IMR-90 (cell line): ENCODE results near the gene ILF2.

Experiments used
- CTCF ChIP-seq: conservative IDR thresholded peaks from 2 replicates; pipeline ENCODE4 v1.5.1; 2012; ENCODE audit warnings: mild to moderate bottlenecking, low read depth, low read length, improper control_type of control experiment
- MAZ ChIP-seq: IDR thresholded peaks from 2 replicates; pipeline ENCODE4 v1.6.1; 2012; ENCODE audit warnings: low read depth, mild to moderate bottlenecking, low read length, improper control_type of control experiment, moderate library complexity, borderline replicate concordance
- MXI1 ChIP-seq: IDR thresholded peaks from 2 replicates; pipeline ENCODE4 v1.6.1; 2012; ENCODE audit warnings: low read depth, mild to moderate bottlenecking, low read length, moderate library complexity, borderline replicate concordance
- NFE2L2 ChIP-seq: fragments of 150-350 bp; IDR thresholded peaks from 2 replicates; pipeline ENCODE4 v1.6.1; 2016; ENCODE audit warnings: low read depth, mild to moderate bottlenecking, low read length
- POLR2A ChIP-seq: IDR thresholded peaks from 2 replicates; pipeline ENCODE4 v1.6.1; 2012; ENCODE audit warnings: mild to moderate bottlenecking, low read depth, low read length
- RAD21 ChIP-seq: IDR thresholded peaks from 2 replicates; pipeline ENCODE4 v1.6.1; 2012; ENCODE audit warnings: low read length, improper control_type of control experiment
- RCOR1 ChIP-seq: IDR thresholded peaks from 2 replicates; pipeline ENCODE4 v1.6.1; 2012; ENCODE audit warnings: mild to moderate bottlenecking, low read length, improper control_type of control experiment; ENCODE audit not compliant: insufficient replicate concordance
- SMC3 ChIP-seq: fragments of 150-350 bp; IDR thresholded peaks from 2 replicates; pipeline ENCODE4 v1.6.1; 2016; ENCODE audit warnings: low read depth, mild to moderate bottlenecking, antibody characterized with exemption, low read length, moderate library complexity
- USF2 ChIP-seq: fragments of 150-350 bp; IDR thresholded peaks from 2 replicates; pipeline ENCODE4 v1.6.1; 2017; ENCODE audit warnings: mild to moderate bottlenecking, antibody characterized with exemption, low read length, low read depth

- TF ChIP-seq RCOR1 (no peak), NFE2L2 (no peak), MAZ (no peak), CTCF (no peak), MXI1 (no peak), USF2 (no peak), POLR2A (no peak), SMC3 (no peak), RAD21 (no peak)
Observed at GRCh38 chr1:153623101-153623500, 47.7 kb downstream of the ILF2 start.
